Urinary bladder (tissue), 2 donors: ENCODE data around the gene SPEF1. TPM values are rescaled to one million over a fixed set of nuclear protein-coding genes. Genes with fewer than 3 reads are reported as not detected.

Source experiments
- polyA plus RNA-seq: library from polyadenylated mRNA; stranded (reverse); fragments of 200-250 nt; gene quantifications from one replicate; pipeline ENCODE4 v1.2.3, GENCODE V29; 2013
- total RNA-seq: library from RNA; depleted of rRNA; stranded (reverse); fragments of >200 nt; gene quantifications from one replicate; pipeline ENCODE4 v1.2.3, GENCODE V29; 2014
- donor health status: healthy.

Gene SPEF1
- total and polyA plus RNA-seq, 2 donors, result 0.16 TPM; not detected in 1

Other genes with a start within 250 kb of the SPEF1 start
- gene GFRA4, start 118.0 kb downstream of the SPEF1 start, total RNA-seq, result not detected
- not detected for gene GFRA4, start 118.0 kb downstream of the SPEF1 start, polyA plus RNA-seq
- gene ADAM33, start 99.4 kb downstream of the SPEF1 start, total RNA-seq, result 88.2 TPM
- gene ADAM33, start 99.4 kb downstream of the SPEF1 start, polyA plus RNA-seq, result 111 TPM
- 3.2 TPM for gene SIGLEC1, start 68.8 kb downstream of the SPEF1 start, total RNA-seq
- 7.6 TPM for gene SIGLEC1, start 68.8 kb downstream of the SPEF1 start, polyA plus RNA-seq
- 10.7 TPM for gene HSPA12B, start 48.8 kb downstream of the SPEF1 start, total RNA-seq
- 11.8 TPM for gene HSPA12B, start 48.8 kb downstream of the SPEF1 start, polyA plus RNA-seq
- 10.0 TPM for gene ADISSP, start 13.7 kb downstream of the SPEF1 start, total RNA-seq
- 109 TPM for gene ADISSP, start 13.7 kb downstream of the SPEF1 start, polyA plus RNA-seq
- gene CENPB, start 5.3 kb upstream of the SPEF1 start, total RNA-seq, result 36.9 TPM
- 104 TPM for gene CENPB, start 5.3 kb upstream of the SPEF1 start, polyA plus RNA-seq
- gene CDC25B, start 14.9 kb upstream of the SPEF1 start, total RNA-seq, result 18.7 TPM
- 42.2 TPM for gene CDC25B, start 14.9 kb upstream of the SPEF1 start, polyA plus RNA-seq
- gene AP5S1, start 39.1 kb upstream of the SPEF1 start, total RNA-seq, result 10.2 TPM
- gene AP5S1, start 39.1 kb upstream of the SPEF1 start, polyA plus RNA-seq, result 9.2 TPM
- 13.8 TPM for gene MAVS, start 65.4 kb upstream of the SPEF1 start, total RNA-seq
- 21.5 TPM for gene MAVS, start 65.4 kb upstream of the SPEF1 start, polyA plus RNA-seq
- 53.4 TPM for gene PANK2, start 107.9 kb upstream of the SPEF1 start, total RNA-seq
- gene PANK2, start 107.9 kb upstream of the SPEF1 start, polyA plus RNA-seq, result 22.1 TPM
- 11.7 TPM for gene RNF24, start 234.1 kb upstream of the SPEF1 start, total RNA-seq
- gene RNF24, start 234.1 kb upstream of the SPEF1 start, polyA plus RNA-seq, result 6.4 TPM